NCI-H69 (cell line): ENCODE measurements around the gene THPO.

ENCODE experiments used
- DNase-seq: peaks from one replicate; lab custom pipeline; 2025; lab: John Stamatoyannopoulos, UW

The THPO gene

GRCh38 chr3:184384856-184385422 lies 6.9 kb upstream of the THPO start:
- no peak for DNase-seq

- no peak for DNase-seq
Measured at GRCh38 chr3:184384342-184384741, 6.3 kb upstream of the THPO start.

- DNase-seq: no peak
Measured at GRCh38 chr3:184383033-184383740, 5.2 kb upstream of the THPO start.

- no peak for DNase-seq
Measured at GRCh38 chr3:184382326-184383032, 4.5 kb upstream of the THPO start.

- DNase-seq: no peak
Measured at GRCh38 chr3:184381261-184382224, 3.5 kb upstream of the THPO start.

- no peak for DNase-seq
Measured at GRCh38 chr3:184380627-184381260, 2.7 kb upstream of the THPO start.

- DNase-seq: peak; percentile 72
Measured at GRCh38 chr3:184380185-184380626, 2.2 kb upstream of the THPO start.

- DNase-seq: no peak
Measured at GRCh38 chr3:184379358-184380184, 1.6 kb upstream of the THPO start, which contains the start of gene CHRD. Gene CHRD, plus strand, starts transcription at chr3:184380054. Its CDS starts 265 bp downstream, at chr3:184380319.

- DNase-seq: no peak
Measured at GRCh38 chr3:184378651-184379357, 797 bp upstream of the THPO start.

- DNase-seq: peak; percentile 80
Measured at GRCh38 chr3:184377374-184377773, 633 bp downstream of the THPO start.

GRCh38 chr3:184375747-184376461 lies 2.1 kb downstream of the THPO start:
- no peak for DNase-seq

GRCh38 chr3:184373422-184373821 lies 4.6 kb downstream of the THPO start:
- DNase-seq: no peak

GRCh38 chr3:184372911-184373310 lies 5.1 kb downstream of the THPO start:
- DNase-seq: no peak

- no peak for DNase-seq
Measured at GRCh38 chr3:184372296-184372821, 5.6 kb downstream of the THPO start.

GRCh38 chr3:184371570-184372018 lies 6.4 kb downstream of the THPO start:
- peak; percentile 98 for DNase-seq

- DNase-seq: no peak
Measured at GRCh38 chr3:184368586-184369183, 9.3 kb downstream of the THPO start.

GRCh38 chr3:184368116-184368515 lies 9.9 kb downstream of the THPO start:
- DNase-seq: no peak

- peak; percentile 45 for DNase-seq
Measured at GRCh38 chr3:184366619-184367289, 11.3 kb downstream of the THPO start.
